PC-3 (cell line): Measurements from ENCODE around the gene DDI2. TPM values are rescaled to one million over a fixed set of nuclear protein-coding genes. Genes with fewer than 3 reads are reported as not detected.
"Not testable (repeated sequence)": the region's sequence is repeated elsewhere in the genome, so short reads cannot be mapped to it uniquely, and the experiment has no call there.

Experiments used
- ATAC-seq: fragments of 200-7000 bp; cut with Tn5 transposase; 2 replicates; pipeline ENCODE4 v1.9.1; 2020; ENCODE audit warnings: mild to moderate bottlenecking, moderate library complexity
- BruUV-seq: library from RNA; stranded (reverse); fragments of 400-500 nt; replicated peaks from 2 replicates; lab custom pipeline; 2021; lab: Mats Ljungman, UMichigan
- CTCF ChIA-PET: fragments of 300-600 bp; sonication (Branson Sonifier 250); formaldehyde crosslinking; loops from one replicate; lab custom pipeline; 2022; ENCODE audit warnings: antibody characterized with exemption; lab: Charles Lee
- POLR2A ChIA-PET: fragments of 300-600 bp; sonication (Branson Sonifier 250); formaldehyde crosslinking; loops from one replicate; lab custom pipeline; 2022; ENCODE audit warnings: antibody characterized with exemption; ENCODE audit not compliant: unreplicated experiment; lab: Charles Lee
- DNase-seq: peaks from one replicate; pipeline ENCODE4 v3.0.0-alpha.2; 2015
- H2AFZ ChIP-seq: fragments of 300-600 bp; sonication (generic); 2 replicates; pipeline ENCODE4 v1.6.0; 2016; ENCODE audit warnings: antibody characterized with exemption, low read length
- H3F3A ChIP-seq: fragments of 300-600 bp; sonication (generic); one replicate; pipeline ENCODE4 v1.6.0; 2017; ENCODE audit warnings: antibody characterized with exemption, low read length, control low read depth, mild to moderate bottlenecking; ENCODE audit not compliant: unreplicated experiment
- H3K27ac ChIP-seq: fragments of 300-600 bp; sonication (generic); 2 replicates; pipeline ENCODE4 v1.5.1; 2016; ENCODE audit warnings: mild to moderate bottlenecking, low read length
- H3K27me3 ChIP-seq: fragments of 300-600 bp; sonication (generic); 2 replicates; pipeline ENCODE4 v1.6.1; 2016; ENCODE audit warnings: low read length, mixed read lengths
- H3K36me3 ChIP-seq: fragments of 300-600 bp; sonication (generic); 2 replicates; pipeline ENCODE4 v1.6.1; 2016; ENCODE audit warnings: low read depth, mixed run types, low read length, mixed read lengths
- H3K4me1 ChIP-seq: fragments of 300-600 bp; sonication (generic); 2 replicates; pipeline ENCODE4 v1.5.1; 2016; ENCODE audit warnings: low read length; ENCODE audit not compliant: insufficient read depth
- H3K4me2 ChIP-seq: fragments of 300-600 bp; sonication (generic); 2 replicates; pipeline ENCODE4 v1.6.0; 2016; ENCODE audit warnings: low read length
- H3K4me3 ChIP-seq: fragments of 300-600 bp; sonication (generic); 2 replicates; pipeline ENCODE4 v1.5.1; 2016; ENCODE audit warnings: mild to moderate bottlenecking, low read length, mixed read lengths
- H3K79me2 ChIP-seq: fragments of 300-600 bp; sonication (generic); 2 replicates; pipeline ENCODE4 v1.6.1; 2017; ENCODE audit warnings: low read length, mixed read lengths
- H3K9ac ChIP-seq: fragments of 300-600 bp; sonication (generic); 2 replicates; pipeline ENCODE4 v1.6.0; 2016; ENCODE audit warnings: mild to moderate bottlenecking, low read length
- H3K9me2 ChIP-seq: fragments of 300-600 bp; sonication (generic); replicated peaks from 2 replicates; pipeline ENCODE4 v1.6.1; 2016; ENCODE audit warnings: mixed run types, low read length, mixed read lengths
- H3K9me3 ChIP-seq: fragments of 300-600 bp; sonication (generic); 2 replicates; pipeline ENCODE4 v1.6.1; 2016; ENCODE audit warnings: low read length, mixed read lengths
- H4K20me1 ChIP-seq: fragments of 300-600 bp; sonication (generic); 2 replicates; pipeline ENCODE4 v1.6.1; 2016; ENCODE audit warnings: low read length, mixed read lengths
- CTCF ChIP-seq: fragments of 300-600 bp; sonication (generic); conservative IDR thresholded peaks from 2 replicates; pipeline ENCODE4 v1.5.1; 2017; ENCODE audit warnings: antibody characterized with exemption, low read depth, mild to moderate bottlenecking, low read length
- EZH2 ChIP-seq: fragments of 300-600 bp; sonication (generic); IDR thresholded peaks from one replicate; pipeline ENCODE4 v1.6.1; 2017; ENCODE audit warnings: antibody characterized with exemption, mild to moderate bottlenecking, low read length; ENCODE audit not compliant: unreplicated experiment
- EZH2phosphoT487 ChIP-seq: fragments of 300-600 bp; sonication (generic); IDR thresholded peaks from 2 replicates; pipeline ENCODE4 v1.6.1; 2018; ENCODE audit warnings: mild to moderate bottlenecking, antibody characterized with exemption, low read length, borderline replicate concordance
- intact Hi-C: fragments of 100-400 bp; cut with micrococcal nuclease; formaldehyde crosslinking; loops from 2 replicates; pipeline ENCODE4 v1.9.0; 2023
- total RNA-seq: library from RNA; depleted of rRNA; stranded (reverse); fragments of >200 nt; gene quantifications from 2 replicates; pipeline ENCODE4 v1.2.3, GENCODE V29; 2014

The DDI2 gene
- total RNA-seq, 1 experiment from 2014 or later = 15.0 TPM

DNA sequence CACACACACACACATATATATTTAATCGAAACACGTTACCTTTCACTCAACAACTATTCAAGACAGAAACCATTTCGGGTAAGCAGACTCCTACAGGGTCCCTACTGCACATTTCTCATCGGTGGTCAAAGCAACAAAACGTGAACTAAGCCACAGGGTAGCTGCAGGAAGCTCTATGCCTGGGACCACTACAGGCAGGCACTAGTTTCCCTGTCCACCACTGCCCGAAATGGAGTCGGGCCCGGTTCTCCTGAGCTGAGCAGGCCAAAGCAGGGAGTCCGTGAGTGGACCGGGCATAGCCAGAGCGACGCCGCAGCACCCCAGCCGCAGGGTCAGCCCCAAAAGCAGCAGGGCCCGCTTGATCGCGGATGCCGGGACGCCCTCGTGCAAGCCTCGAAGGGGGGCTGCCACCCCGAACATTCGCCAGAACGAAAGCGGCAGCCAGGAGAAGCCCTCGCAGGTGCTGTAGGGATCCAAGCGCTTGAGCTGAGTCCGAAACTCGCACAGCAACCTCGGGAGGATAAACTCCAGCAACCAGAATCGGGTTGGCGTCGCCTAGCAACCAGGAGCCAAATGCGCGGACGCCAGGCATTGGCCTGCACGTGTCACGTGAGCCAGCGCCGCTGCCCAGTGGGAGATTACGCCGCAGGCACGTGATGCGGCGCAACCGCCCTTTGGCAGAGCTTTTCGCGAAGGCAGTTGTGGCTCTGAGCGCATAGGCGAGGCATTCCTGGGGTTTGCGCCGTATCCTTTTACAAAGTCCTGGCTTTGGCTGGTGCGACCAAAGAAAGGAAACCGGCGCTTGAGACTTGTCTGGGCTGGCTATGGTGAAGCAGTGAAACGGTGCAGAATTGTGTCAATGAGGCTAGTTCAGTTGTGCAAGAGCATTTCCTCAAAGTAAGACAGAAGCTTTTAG, 13.9 kb upstream of the DDI2 start:
- Histone ChIP-seq H3K4me3 (peak overlapping the region; percentile 90), H3K9me2 (no peaks in the 10 kb centered on the region), H4K20me1 (no peaks in the 10 kb centered on the region), H3K9ac (peak overlapping the region; percentile 78), H3K9me3 (no peaks in the 10 kb centered on the region), H2AFZ (peak overlapping the region; percentile 100), H3K4me1 (peaks cover 17% of the 10 kb centered on the region), H3K27ac (peak overlapping the region; percentile 50), H3F3A (no peaks in the 10 kb centered on the region), H3K4me2 (peak overlapping the region; percentile 100), H3K27me3 (no peaks in the 10 kb centered on the region), H3K36me3 (no peaks in the 10 kb centered on the region), H3K79me2 (no peaks in the 10 kb centered on the region)
- BruUV-seq = TSS peak; percentile 82
- DNase-seq (peak; percentile 96), ATAC-seq (peak; percentile 91)
- TF ChIP-seq EZH2phosphoT487 = no peak
- no peak for TF ChIP-seq EZH2
- TF ChIP-seq CTCF = no peak
- POLR2A ChIA-PET = interaction anchor here (0.6 to 0.7 kb wide), 2 partner anchors 276 to 293 kb away, joined by 3 to 4 read pairs; no protein-coding TSS in a partner anchor
- CTCF ChIA-PET = interaction anchor here (0.8 kb wide), 1 partner anchor 9 kb away, joined by 3 read pairs; no protein-coding TSS in a partner anchor
- intact Hi-C loops = loop anchor here (2.0 kb wide), 1 partner anchor 13 kb away; the partner anchor contains the start of gene DDI2

- BruUV-seq = TSS peak; percentile 91
- H3K79me2 ChIP-seq, H4K20me1 ChIP-seq, H3F3A ChIP-seq, H3K36me3 ChIP-seq, ATAC-seq, DNase-seq, H3K27me3 ChIP-seq, H3K9ac ChIP-seq, H3K9me2 ChIP-seq, H3K9me3 ChIP-seq: not testable (repeated sequence)
- H2AFZ ChIP-seq = peak overlapping the region; percentile 100
- ChIA-PET CTCF (interaction anchor here (0.8 kb wide), 1 partner anchor 10 kb away, joined by 3 read pairs; no protein-coding TSS in a partner anchor), POLR2A (interaction anchor here (0.6 kb wide), 1 partner anchor 275 kb away, joined by 4 read pairs; no protein-coding TSS in a partner anchor)
- H3K27ac ChIP-seq = peak overlapping the region; percentile 17; the same call in 1 of the 2 replicates
- H3K4me1 ChIP-seq = peaks cover 17% of the 10 kb centered on the region
- H3K4me2 ChIP-seq = peak overlapping the region; percentile 100
- intact Hi-C loops = loop anchor here (2.0 kb wide), 1 partner anchor 13 kb away; the partner anchor contains the start of gene DDI2
- H3K4me3 ChIP-seq = peak overlapping the region; percentile 90; the same call in 1 of the 2 replicates
These were observed 13.3 kb upstream of the DDI2 start for GRCh38 chr1:15603966-15604282.

- H3K4me2 ChIP-seq, H3K27ac ChIP-seq, H3K9me3 ChIP-seq, H3F3A ChIP-seq, BruUV-seq, intact Hi-C loops, H3K4me3 ChIP-seq, H3K9ac ChIP-seq, CTCF ChIA-PET, H3K9me2 ChIP-seq, H2AFZ ChIP-seq, H3K79me2 ChIP-seq, H3K27me3 ChIP-seq, DNase-seq, ATAC-seq, H4K20me1 ChIP-seq, H3K36me3 ChIP-seq: not testable (repeated sequence)
- POLR2A ChIA-PET = interaction anchor here (0.5 kb wide), 1 partner anchor 161 kb away, joined by 13 read pairs; no protein-coding TSS in a partner anchor
- H3K4me1 ChIP-seq = peaks cover 17% of the 10 kb centered on the region
These were observed 12.9 kb upstream of the DDI2 start for GRCh38 chr1:15604400-15604799.
